G401 (cell line): ENCODE results near the gene RESF1. TPM values are rescaled to one million over a fixed set of nuclear protein-coding genes. Genes with fewer than 3 reads are reported as not detected.
"Not testable (repeated sequence)": the region's sequence is repeated elsewhere in the genome, so short reads cannot be mapped to it uniquely, and the experiment has no call there.

ENCODE experiments used
- DNase-seq: peaks from one replicate; pipeline ENCODE4 v3.0.0-alpha.2; 2015; ENCODE audit warnings: low spot score
- in situ Hi-C: cut with HindIII; loops from 2 replicates; pipeline ENCODE4 v1.10.0; 2016; ENCODE audit warnings: low sequenced_read_pairs, mixed read lengths
- total RNA-seq: library from RNA; depleted of rRNA; stranded (reverse); fragments of >200 nt; shearing (Covaris generic); gene quantifications from 2 replicates; pipeline ENCODE4 v1.2.3, GENCODE V29; 2014; rRNA removed

RESF1 gene
- 6.2 and 9.3 TPM in 2 replicates for total RNA-seq

GRCh38 chr12:31959161-31959700 is at the start of gene RESF1:
Gene RESF1 (plus strand): TSS chr12:31959415. CDS start chr12:31980956, 21,541 bp downstream.
- in situ Hi-C loops = no loop called here

GRCh38 chr12:31914927-31915326 is 44.3 kb upstream of the RESF1 start:
- no peak for DNase-seq
- in situ Hi-C loops = no loop called here

More at GRCh38 chr12:31959161-31959700, at the start of gene RESF1:
- DNase-seq = peak; percentile 90

GRCh38 chr12:31915446-31915845 is 43.8 kb upstream of the RESF1 start:
- in situ Hi-C loops = no loop called here
- DNase-seq = no peak

- no peak for DNase-seq
- in situ Hi-C loops = no loop called here
Measured at GRCh38 chr12:31922341-31923062, 36.7 kb upstream of the RESF1 start.

GRCh38 chr12:31923063-31923412 is 36.2 kb upstream of the RESF1 start:
- in situ Hi-C loops = no loop called here
- no peak for DNase-seq

- DNase-seq = no peak
- in situ Hi-C loops = no loop called here
Measured at GRCh38 chr12:31928246-31929026, 30.8 kb upstream of the RESF1 start.

GRCh38 chr12:31929027-31929526 is 30.1 kb upstream of the RESF1 start:
- DNase-seq = no peak
- in situ Hi-C loops = no loop called here

GRCh38 chr12:31931796-31932715 is 27.2 kb upstream of the RESF1 start:
- no peak for DNase-seq
- in situ Hi-C loops = no loop called here

GRCh38 chr12:31944299-31944698 is 14.9 kb upstream of the RESF1 start:
- in situ Hi-C loops = no loop called here
- DNase-seq = no peak

GRCh38 chr12:31947971-31948370 is 11.2 kb upstream of the RESF1 start:
- DNase-seq = no peak
- in situ Hi-C loops = no loop called here

- DNase-seq, in situ Hi-C loops: not testable (repeated sequence)
Measured at GRCh38 chr12:31948697-31949359, 10.4 kb upstream of the RESF1 start.

- DNase-seq = no peak
- in situ Hi-C loops = no loop called here
Measured at GRCh38 chr12:31950088-31950487, 9.1 kb upstream of the RESF1 start.

GRCh38 chr12:31950492-31950891 is 8.7 kb upstream of the RESF1 start:
- in situ Hi-C loops = no loop called here

GRCh38 chr12:31951008-31951407 is 8.2 kb upstream of the RESF1 start:
- in situ Hi-C loops = no loop called here
- no peak for DNase-seq

More at GRCh38 chr12:31950492-31950891, 8.7 kb upstream of the RESF1 start:
- DNase-seq = no peak

GRCh38 chr12:31951939-31952338 is 7.3 kb upstream of the RESF1 start:
- no peak for DNase-seq
- in situ Hi-C loops = no loop called here

- in situ Hi-C loops = no loop called here
- no peak for DNase-seq
Measured at GRCh38 chr12:31952418-31952817, 6.8 kb upstream of the RESF1 start.

- DNase-seq = no peak
- in situ Hi-C loops = no loop called here
Measured at GRCh38 chr12:31954925-31955858, 4.0 kb upstream of the RESF1 start.
